NCI-H524 treated with DMSO at 0.1 percent for 48 hours (cell line): ENCODE results near the gene CELF4.
"Not testable (repeated sequence)": the region's sequence is repeated elsewhere in the genome, so short reads cannot be mapped to it uniquely, and the experiment has no call there.

Experiments used
- DNase-seq: peaks from one replicate; lab custom pipeline; 2025; lab: John Stamatoyannopoulos, UW

Gene CELF4

DNA sequence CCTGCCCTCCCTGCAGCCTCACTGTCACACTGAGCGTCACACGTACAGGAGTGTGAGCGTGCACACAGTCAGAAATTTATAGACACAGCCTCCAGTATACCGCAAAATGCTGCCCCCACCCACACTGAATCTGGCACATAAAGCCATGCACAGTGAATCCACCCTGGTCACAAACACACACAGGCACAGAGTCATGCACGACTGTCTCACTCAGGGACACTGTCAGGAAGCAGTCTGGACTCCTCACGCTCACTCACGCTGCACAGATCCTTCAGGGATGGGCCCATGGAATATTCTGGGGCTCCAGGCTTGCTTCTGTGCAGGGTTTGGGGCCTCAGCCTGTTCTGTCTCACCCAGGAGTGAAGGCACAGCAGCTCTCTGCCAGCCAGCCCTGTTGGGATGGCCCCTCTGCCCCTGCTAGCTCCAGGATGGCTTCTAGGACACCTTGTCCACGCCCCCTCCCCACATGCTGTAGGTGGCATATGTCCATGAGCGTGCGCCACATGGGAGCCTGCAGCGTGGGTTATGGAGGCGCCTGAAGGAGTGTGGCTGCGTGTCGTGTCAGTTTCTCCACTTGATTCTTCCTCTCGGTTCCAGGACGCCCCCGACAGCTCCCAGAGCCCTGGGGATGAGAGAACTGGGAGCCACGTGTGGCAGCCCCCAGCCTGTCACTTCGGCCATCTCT lies 175.8 kb downstream of the CELF4 start:
- no peak for DNase-seq

DNA sequence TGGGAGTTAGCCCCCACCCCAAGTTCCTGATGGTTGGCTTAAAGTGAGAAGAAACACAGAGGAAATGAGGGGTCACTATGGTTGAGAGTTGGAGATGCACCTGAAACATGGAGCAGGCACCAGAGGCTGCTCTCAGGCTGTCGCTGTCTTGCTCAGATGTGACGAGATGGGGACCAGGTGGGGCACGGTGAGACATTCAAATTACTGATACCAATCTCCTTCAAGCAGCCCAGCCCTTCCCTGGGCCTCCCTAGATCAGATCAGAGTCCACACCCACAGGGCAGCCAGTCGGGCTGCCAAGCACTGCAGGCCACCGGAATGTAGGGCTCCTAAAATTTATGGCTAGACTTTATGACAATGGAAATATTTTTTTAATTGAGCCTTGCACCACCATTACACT lies 176.6 kb downstream of the CELF4 start:
- DNase-seq = no peak

DNA sequence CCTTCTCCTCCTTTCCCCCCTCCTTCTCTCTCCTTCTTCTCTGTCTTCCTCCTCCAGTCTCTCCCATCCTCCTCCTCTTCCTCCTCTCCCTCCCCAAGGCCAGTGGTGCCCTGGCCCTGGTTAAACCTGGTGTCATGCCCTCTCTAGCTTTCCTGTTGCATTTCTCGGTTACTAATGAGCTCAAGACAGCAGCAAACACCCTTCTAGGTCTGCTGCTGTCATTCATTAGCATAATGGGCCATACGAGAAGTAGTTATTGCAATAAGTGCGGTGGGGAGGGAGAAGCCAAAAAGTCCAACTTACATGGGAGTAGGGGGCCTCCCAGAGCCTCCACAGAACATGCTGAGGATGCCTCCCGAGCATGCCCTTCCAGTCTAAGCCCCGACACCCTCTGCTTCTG lies 177.2 kb downstream of the CELF4 start:
- no peak for DNase-seq

DNA sequence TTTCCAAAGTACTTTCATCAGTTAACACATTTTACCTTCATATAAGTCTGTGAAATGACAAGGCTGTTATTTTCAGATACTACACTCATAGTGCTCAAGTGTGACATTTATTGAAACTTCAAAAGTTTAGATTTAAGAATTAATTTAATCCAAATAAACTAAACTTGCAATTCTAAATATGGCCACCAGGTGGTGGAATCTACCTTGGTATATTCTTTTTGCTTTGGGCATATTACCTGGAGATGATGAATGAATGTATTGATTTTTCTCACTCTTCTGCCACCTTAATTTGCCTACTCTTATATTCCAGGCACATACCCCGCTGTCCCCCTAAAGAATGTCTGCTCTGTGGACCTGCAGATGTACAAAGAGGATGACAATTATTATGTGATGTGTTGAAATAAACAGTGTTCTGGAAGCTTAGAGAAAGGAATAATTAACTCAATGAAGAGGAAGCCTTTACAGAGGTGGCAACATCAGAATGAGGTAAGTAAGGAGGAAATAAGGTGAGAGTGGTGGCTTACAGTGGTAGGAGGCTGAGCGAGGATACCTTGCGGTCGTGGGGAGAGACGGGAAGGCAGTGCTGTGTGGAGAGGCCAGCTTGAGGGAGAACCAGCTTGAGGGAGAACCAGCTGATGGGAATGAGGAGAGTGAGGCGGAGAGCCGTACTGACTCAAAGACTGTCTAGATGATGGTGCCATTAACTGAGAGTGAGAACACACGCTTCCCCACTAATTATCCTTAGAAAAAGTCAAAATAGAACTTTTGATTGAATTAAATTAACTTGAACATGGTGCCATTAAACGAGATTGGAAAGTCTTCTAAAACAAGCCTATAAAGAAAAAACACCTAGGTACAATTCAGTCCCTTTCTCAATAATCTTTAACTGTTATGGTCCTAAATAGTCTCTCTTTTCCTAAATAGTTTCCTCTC lies 179.5 kb downstream of the CELF4 start:
- DNase-seq = no peak

DNA sequence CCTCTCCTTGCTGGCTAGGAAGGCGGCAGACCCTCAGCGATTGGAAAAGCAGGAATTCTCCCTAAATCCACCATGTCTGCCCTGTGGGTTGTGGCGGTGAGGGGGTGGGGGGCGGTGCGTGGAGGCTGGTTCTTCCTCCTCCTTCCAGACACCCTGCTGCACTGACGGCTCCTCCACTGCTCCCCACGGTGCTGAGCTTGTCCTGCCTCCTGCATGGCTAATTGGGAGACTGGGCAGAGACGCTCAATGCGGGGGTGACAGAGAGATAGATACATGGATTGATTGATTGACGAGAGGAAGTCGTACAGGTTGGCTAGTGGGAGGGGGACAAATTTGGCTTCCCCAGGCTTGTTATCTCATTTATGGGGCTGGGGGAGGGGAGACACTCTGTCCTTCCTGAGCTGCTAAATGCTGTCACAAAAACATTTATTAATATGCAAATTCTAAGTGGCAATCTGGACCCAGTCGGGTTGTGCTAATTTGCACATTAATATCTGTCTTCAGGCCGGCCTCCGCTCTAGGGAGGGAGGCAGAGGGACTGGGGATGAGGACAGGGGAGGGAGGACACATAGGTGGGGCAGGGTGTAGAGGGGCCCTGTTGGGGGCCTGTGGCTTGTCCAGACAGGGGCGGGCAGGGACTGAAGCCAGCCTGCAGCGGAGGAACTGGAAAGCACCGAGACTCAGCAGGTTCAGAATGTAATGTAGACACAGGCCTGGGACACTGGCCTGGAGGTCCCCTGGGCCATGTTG lies 181.6 kb downstream of the CELF4 start:
- no peak for DNase-seq

DNA sequence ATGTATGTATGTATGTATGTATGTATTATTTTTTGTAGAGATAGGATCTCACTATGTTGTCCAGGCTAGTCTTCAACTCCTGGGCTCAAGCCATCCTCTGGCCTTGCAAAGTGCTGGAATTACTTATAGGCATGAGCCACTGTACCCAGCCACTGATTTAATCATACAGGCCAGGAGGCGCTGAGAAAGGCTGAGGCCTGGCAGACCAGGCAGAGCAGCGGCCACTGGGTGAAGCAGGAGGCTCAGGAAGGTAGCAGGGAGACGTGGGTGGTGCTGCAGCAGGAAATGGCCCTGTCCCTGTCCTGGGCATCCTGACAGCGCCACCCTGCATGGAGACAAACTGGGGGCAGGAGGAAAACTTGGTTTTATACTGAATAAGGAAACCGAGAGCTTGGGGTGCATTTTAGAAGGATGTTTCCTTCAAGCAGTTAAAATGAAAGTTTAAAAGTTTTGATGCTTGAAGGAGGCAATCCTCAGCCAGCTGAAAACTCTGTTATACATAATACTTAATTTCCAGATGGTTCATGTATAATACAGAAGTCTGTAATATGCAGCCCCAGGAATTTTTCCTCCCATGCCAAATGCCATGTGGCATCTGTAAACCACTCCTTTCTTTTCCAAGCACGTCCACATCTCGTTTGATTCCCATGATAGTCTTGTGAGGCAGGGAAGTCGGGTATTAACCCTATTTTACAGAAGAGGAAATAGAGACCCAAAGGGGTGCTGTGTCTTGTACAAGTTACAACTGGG lies 182.4 kb downstream of the CELF4 start:
- DNase-seq = no peak

DNA sequence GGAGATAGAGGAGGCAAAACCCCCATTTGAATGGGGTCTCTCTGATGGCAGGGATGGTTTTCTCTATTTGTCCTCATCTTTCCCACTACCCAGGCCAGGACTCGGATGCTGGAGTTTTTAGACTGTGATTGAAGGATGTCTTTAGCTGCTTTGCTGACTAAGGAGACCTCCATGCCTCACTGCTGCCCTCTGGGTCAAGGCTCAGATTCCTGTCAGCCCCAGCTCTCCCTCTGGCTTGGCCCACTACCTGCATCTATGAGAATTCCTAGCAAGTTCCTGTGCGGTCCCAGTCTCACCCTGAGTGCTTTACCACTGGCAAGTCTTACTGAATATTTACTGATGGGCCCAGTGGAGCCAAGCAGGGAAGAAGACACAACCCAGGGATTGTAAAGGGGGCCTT lies 184.0 kb downstream of the CELF4 start:
- DNase-seq = no peak

DNA sequence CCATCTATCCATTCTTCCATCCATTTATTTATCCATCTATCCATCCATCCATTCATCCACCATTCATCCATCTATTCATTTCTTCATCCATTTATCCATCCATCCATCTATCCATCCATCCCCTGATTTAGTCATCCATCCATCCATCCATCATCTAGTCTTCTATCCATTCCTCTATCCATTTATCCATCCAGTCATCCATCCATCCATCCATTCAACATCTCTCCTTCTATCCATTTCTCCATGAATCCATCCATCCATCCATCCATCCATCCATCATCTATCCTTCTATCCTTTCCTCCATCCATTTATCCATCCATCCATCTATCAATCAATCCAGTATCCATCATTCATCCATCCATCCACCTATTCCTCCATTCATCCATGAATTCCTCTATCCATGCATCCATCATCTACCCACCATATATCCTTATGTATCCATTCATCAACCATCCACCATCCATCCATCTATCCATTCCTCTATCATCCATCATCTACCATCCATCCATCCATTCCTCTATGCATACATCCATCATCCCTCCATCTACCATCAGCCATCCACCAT lies 185.0 kb downstream of the CELF4 start:
- DNase-seq = no peak

DNA sequence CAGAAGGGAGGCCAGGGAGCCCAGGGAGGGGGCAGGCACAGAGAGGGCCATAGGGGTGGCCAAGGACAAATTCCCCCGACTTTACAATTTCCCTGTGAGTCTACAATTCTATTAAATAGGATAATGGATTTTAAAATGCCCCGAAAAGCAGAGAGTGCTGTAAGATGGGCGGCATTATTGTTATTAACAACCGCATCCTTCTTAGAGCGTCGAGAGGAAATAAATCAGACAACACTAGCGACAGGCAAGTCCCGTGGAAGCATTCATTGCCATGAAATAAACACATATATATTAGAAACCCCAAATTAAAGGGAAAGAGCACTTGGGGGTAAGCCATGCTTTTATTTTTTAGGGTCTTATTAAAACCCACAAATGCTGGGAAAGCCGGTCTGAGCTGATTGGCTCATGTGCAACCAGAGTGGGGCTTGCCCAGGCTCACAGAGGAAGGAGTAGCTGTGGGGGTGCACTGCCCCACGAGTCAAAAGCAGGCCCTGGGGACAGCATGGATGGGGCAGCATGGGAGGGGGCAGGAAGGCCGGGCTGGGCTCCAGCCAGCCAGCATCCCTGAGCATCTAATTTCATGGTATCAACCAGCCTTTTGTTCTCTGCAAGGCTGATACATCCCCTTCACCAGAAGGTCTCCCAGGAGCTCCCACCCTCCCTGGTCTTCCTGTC lies 187.1 kb downstream of the CELF4 start:
- no peak for DNase-seq

DNA sequence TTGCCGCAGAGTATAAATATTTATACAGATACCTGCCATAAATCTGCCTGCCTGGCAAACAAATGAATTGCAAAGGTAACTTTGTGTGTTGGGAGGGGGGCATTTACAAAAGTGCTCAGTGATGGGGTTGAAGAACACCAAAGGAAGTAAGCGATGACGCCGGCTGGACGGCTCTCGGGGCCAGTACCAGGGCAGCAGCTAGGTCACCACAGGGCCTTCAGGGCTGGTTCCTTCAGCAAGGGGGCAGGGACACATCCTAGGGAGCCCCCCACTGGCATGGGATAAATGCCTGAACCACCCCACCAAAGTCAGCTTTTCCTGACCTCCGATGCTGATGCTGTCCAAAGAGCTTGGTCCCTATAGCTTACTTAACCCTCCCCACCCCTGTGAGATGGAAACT lies 190.4 kb downstream of the CELF4 start:
- no peak for DNase-seq

DNA sequence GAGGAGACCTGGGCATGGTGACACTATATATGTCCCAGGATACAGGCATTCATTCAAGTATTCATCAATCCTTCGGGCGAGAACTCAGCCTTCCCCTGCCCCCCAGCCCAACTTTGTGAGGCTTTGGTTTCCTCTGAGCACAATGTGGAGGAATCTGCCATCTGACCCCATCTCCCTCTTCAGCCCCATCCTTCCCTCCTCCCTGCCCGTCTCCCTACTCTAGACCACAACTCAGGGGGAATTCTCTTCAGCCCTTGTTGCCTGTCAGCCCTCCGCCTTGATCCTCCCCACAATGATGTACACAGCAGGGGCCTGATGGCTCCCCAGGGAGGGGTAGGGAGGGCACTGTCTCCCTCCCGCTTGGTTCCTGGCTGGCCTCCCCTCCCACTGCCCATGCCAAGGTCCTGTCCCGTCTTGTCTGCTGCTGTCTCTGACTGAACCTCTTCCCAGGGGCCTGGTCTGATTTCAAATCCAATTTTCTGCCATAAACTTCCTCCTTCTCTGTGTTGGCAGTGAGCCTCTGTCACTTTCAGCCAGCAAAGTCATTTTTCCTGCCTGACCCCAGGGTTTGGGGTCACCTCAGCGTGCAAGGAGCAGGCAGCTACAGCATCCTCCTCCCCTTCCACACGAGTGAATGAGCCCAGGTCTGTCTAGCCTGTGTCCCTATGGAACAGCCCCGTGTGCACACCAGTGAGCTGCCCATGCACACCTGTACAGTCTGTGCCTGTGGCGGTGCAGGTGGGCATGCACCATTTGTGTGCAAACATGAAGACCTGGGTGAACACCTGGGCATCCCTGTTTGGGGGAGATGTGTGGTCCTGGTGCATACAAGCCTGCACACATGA lies 197.3 kb downstream of the CELF4 start:
- DNase-seq = no peak

DNA sequence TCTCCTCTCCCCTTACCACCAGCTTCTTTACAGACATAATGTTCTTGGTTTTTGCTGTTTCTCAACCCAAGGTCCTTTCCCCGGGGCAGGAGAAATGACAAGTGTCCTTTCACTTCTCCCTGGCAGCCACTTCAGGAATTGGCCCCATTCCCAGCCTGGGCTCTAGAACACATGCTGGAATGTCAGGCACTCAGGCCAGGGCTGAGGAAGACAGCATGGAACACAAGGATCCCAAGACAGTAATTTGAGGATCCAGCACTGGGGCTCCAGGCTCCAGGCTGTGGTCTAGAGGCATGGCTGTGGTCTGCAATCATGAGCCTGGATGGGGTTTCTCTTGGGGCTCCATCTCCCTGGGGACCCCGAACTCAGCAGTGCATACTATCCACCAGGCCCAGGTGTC lies 201.4 kb downstream of the CELF4 start:
- DNase-seq = no peak

DNA sequence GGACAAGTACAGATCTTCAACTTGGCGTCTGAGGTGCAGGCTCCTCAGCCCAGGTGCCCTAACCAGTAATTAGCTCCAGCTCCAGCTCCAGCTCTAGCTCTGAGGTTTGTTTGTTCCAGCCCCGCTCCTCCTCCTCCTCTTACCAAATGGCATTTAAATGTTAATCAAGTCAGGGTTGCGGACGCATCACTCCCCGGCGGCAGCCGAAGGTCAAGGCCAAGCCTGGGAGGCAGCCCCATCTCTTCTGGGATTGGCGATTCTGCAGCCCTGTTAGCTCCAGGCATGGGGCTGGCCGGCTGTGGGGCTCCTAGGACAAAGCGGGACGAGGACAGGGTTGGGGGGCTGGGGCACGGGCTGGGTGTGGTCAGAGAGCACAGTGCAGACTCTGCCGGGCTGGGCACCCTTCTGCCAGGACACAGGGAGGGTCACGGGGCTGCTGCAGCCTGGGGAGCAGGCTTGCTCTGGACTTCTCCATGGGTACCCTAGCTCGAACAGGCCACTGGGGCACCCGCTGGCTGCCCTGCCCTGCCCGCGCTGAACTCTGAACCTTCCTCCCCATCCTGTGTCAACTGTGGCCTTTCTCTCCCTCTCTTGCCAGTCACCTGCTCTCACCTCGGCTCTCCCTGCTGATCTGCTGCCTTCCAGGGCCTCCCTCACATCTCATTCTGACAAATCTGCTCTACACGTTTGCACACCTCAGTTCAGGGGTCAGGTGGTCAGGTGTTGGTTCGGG lies 203.3 kb downstream of the CELF4 start:
- DNase-seq = no peak

DNA sequence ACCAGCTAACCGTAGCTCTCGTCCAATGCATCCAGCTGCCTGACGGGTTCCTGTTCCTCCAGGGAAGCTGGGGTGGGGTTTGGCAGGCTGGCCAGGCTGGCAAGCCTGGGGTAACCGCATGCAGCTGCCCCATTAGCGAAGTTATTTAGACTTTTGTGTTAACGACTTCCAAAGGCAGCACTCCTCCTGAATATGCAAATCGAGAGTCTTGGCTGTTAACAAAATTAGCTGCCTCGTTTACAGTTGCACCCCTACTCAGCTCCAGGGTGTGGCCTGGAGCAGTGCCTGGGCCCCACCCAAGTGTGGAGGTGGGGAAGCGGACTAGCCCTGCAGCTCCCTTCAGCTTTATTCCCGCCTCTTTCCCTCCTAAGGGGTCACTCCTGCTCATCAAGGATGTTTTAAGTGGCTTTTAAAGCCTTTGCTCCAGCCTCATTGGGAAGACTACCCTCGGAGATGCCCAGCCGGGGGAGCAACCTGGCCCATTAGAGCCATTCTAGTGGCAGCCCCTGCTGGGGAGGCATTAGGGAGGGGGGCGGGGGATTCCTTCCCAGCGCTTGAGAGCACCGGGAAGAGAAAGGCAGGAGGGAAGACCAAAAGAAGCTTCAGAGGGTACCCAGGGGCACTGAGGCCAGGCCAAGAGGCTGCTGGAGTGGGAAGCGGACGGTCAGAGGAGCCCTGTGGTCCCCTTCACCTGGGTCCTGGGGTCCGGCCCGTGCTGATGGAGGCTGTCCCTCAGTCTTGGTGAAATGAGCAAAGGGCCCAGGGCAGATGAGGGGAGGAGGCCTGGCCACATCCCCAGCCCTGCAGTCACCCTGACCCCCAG lies 204.1 kb downstream of the CELF4 start:
- no peak for DNase-seq

DNA sequence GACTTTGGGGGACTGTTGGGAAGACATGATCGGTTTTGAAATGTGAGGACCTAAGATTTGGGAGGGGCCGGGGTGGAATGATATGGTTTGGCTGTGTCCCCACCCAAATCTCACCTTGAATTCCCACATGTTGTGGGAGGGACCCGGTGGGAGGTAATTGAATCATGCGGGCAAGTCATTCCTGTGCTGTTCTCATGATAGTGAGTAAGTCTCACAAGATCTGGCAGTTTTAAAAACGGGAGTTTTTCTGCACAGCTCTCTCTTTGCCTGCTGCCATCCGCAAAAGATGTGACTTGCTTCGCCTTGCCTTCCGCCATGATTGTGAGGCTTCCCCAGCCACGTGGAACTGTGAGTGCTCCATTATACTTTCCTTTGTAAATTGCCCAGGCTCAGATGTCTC lies 207.5 kb downstream of the CELF4 start:
- DNase-seq = not testable (repeated sequence)

DNA sequence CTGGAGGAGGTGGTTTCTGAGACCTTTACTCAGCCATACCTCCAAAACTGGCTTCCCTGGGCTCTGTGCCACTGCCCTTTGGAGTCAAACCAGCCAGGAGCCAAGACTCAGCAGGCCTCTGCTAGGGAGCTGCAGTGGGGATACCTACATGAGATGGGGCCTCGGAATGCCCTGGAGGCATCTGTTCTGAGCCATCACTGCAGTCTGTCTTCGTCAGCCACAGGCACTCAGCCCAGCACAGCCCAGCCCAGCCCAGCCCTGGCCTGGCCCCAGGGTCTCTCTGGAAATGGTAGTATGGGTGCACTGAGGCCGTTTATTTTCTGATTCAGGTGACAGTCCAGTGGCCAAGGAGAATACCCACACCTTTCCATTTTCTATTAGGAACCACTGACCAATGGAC lies 209.8 kb downstream of the CELF4 start:
- no peak for DNase-seq

DNA sequence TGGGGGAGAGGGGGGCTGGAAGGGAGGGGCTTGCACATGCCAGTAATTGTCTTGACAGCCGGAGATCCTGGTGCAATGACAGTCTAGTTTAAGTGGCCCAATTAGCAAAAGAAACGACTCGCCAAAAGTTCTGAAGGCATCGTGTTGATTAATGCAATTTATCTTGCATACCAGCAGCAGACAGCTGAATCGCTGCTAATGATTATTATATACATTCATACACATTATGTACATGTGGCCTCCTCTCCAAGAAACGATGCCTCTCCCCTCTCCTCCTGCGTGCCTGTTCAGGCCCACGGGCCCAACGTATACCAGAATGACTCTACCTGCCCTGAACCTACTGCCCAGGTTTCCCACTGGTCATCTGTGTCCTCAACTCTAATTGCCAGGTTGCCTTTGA lies 214.5 kb downstream of the CELF4 start:
- DNase-seq = no peak

DNA sequence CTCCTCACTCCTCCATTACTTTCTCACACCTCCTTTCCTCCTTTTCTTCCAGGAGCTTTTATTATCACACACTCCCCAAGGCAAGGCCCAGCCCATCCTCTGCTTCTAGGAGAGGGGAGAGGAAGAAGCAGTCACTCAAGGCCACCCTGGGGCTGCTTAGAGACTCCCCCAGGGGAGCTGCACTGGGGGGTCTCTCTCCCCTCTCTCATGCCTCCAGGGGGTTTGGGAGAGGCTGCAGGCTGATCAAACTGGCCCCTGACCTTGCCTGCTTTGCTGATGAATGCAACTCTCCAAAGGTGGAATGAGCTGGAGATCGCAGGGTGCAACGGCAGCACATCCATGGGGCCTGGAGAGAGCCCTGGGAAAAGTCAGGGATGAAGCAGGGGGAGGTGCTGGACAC lies 216.9 kb downstream of the CELF4 start:
- no peak for DNase-seq

DNA sequence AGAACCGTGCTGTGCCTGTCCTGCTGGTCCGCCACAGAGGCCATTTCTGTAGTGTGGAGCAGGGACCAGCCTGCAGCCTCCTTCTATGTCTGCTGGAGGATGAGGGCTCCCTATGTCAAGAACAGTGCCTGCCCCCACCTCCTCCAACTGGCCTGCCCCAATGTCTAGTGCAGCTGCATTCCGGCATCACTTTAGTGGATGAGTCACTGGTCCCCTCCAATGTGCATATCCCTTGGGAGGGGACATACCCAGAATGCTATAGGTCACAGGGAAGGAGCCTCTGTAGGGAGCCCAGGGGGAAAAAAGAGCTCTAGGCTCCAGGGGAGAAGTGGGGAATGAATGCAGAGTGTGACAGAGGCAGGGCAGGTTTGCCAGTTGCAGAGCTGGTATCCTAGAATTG lies 219.6 kb downstream of the CELF4 start:
- DNase-seq = no peak
